Dermis blood vessel endothelial cell (primary cell): ENCODE measurements around the gene KASH5. TPM values are rescaled to one million over a fixed set of nuclear protein-coding genes. Genes with fewer than 3 reads are reported as not detected.

Experiments
- DNase-seq: peaks from one replicate; pipeline ENCODE4 v3.0.0; 2010
- total RNA-seq: library from RNA; depleted of rRNA; stranded (reverse); fragments of >200 nt; gene quantifications from 2 replicates; pipeline ENCODE4 v1.2.3, GENCODE V29; 2014

KASH5 gene
- total RNA-seq, 1 donor from 2014 or later, result not detected

DNA sequence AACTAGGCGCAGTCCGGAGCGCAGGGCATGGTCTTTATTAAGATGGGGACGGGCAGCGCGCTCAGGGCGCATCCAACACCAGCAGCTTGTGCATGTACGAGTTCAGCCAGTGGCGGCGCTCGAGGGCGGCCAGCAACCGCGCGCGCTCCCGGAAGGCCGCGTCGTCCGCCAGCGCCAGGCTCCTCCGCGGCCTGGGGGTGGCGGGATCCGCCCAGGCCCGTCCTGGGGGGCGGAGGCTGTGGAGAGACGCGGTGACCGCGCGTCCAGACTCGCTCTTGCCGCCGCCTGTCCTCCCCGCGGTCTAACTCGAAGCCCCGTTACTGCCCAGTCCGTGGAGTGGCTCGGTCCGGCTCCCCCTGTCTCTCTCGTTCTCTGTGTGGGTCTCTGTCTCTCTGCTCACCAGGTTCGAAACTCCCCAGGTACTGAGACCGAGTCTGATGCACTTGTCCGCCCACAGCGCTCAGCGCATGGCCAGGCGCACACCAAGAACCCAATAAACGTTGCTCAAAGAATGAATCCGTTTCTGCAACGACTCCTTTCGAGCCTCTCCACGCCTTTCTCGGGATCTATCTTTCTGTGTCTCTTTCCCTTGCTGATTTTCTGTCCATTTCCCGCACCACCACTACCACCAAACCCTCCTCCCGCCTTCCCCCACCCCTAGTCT is 34.5 kb downstream of the KASH5 start:
- peak; percentile 56 for DNase-seq

DNA sequence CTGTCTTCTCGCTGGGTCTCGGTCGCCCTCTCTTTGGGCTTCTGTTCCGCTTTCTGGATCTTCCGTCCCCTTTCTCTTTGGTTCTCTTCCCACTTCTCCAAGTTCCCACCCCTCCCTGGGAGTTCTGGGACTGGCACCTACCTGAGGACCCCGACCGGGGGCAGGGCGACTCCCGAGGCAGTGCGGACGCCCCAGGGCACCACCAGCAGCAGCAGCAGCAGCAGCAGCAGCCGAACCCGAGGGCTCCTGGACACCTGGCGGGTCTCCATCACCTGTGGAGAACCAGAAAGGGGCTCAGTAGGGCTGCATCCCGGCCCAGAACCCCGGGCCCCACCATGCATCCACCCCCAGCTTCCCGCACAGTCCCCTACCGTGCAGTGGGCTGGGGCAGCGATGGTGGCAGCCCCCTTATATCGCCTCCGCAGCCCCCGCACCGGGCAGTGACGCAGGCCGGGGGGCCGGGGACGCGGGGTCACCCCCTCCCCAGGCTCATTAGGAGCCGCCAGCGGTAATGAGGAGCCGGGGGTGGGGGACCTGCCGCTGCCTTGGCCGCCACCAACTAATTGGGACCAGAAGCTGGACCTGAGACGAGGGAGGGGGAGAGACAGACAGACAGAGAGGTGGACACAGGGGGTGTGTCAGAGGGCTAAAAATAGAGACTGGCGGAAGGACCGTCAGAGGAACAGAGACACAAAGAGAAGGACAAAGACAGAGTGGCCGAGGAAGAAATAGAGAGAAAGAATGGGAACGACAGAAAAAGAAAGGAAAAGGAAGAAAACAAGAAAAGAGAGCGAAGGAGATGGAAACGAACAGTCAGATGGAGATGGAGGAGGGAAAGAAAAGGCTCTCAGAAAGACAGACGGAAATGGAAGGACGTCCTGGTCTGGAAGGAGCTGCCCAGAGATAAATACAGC is 35.3 kb downstream of the KASH5 start, which contains the start of gene PTH2:
PTH2 (minus strand) TSS at position 371 of the 914 bp plus-strand sequence; CDS start at position 269, 102 bp downstream.
- no peak for DNase-seq

DNA sequence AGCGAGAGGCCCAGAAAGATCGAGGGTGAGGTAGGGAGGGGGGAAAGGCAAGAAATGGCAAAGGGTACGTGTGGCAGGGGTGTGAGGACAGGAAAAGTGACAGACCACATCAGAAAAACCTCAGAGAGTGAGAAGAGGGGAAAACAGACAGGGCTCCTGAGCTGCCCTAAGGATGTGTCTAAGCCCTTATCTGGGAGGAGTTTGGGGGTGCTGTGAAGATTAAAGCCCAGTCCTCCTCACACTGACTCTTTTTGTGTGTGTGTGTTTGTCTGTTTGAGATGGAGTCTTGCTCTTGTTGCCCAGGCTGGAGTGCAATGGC is 35.9 kb downstream of the KASH5 start:
- DNase-seq, result no peak

DNA sequence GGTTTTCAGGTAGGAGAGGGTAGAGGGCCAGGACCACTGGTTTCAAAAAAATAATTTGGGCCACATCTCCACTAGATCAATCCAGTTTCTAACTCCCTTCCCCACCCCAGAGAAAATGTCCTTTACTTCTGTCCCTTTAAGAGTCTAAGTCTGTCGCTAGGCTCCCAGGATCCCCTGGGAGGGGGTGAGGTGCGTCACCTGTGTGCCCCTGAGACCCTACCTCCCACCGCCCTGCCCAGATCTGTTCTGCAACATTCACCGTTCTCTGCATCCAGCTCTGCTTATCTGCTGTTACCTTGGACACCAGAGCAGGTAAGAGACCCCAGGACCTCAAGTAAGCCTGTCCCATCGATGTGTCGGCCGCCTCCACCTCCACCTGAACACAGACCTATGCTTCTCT is 37.1 kb downstream of the KASH5 start, which contains the start of gene GFY:
GFY (plus strand) TSS at position 211 of the 400 bp plus-strand sequence. CDS start 1,043 bp downstream, outside the sequence.
- DNase-seq, result no peak

DNA sequence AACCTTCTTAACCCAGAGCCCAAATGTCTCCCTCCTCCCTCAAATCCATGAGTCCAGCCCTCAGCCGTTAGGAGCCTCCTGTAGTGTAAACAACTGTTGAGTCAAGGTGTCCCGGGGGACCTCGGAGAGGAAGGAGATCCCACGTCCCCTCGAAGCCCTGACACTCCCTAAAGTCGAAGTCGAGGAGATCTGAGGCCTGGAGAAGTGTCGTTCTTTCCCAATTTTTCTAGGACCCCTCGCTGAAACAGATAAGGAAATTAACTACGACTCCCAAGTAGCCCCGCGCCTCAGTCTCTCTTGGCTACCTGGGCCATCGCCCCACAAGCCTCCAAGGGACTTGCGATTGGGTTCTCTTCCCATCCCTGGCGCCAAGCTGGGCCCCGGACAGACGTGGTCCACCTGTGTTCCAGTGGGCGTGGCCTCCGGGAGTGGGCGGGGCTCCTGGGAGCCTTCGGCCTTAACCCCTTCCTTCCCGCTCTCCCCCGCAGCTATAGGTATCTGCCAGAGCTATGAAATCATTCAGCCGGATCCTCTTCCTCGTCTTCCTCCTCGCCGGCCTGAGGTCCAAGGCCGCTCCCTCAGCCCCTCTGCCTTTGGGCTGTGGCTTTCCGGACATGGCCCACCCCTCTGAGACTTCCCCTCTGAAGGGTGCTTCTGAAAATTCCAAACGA is 38.0 kb downstream of the KASH5 start:
- DNase-seq, result no peak

DNA sequence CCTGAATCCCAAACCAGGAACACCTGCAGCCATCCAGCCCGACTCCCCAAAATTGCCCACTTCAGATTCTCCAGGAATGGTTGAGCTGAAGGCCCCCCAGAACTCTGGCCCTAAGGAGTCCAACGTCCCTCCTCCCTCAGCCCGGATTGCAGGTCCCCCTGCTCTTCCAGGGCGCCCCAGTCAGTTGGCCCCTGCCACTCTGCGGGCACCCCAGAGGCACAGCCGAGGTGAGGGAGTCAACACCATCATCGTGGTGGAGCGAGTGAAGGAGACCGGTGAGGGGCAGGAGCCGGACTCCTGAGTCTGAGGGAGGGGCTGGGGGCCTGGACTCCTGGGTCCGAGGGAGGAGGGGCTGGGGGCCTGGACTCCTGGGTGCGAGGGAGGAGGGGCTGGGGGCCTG is 39.3 kb downstream of the KASH5 start:
- no peak for DNase-seq

DNA sequence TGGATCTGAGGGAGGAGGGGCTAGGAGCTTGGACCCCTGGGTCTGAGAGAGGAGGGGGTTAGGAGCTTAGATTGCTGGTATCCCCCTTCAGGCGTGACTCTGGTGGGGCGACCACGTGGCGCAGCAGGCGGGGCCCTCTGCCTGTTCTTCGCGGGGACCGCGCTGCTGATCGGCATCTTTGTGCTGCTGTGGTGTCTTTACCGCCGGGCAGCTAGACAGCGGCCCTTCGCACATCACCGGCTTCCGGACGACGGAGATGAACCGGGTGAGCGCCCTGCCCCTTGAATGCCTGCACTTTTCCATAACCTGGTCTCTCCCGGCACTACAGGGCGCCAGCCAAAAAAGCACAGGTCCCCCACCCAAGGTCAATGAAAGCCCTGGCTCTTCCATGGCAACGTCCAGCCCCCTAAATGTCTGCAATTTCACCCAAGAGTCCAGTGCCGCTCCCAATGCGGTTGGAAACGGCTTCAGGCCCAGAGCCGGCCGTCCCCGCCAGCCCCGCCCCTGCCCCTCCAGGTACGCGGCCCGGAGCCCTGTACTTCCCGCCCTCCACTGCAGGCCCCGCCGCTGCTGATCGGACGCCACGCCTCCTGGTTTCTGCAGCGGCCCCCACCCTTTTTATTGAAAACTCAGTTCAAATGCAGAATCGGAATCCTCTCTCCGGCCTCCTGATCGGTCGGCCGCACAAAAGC is 40.0 kb downstream of the KASH5 start:
- DNase-seq, result no peak

DNA sequence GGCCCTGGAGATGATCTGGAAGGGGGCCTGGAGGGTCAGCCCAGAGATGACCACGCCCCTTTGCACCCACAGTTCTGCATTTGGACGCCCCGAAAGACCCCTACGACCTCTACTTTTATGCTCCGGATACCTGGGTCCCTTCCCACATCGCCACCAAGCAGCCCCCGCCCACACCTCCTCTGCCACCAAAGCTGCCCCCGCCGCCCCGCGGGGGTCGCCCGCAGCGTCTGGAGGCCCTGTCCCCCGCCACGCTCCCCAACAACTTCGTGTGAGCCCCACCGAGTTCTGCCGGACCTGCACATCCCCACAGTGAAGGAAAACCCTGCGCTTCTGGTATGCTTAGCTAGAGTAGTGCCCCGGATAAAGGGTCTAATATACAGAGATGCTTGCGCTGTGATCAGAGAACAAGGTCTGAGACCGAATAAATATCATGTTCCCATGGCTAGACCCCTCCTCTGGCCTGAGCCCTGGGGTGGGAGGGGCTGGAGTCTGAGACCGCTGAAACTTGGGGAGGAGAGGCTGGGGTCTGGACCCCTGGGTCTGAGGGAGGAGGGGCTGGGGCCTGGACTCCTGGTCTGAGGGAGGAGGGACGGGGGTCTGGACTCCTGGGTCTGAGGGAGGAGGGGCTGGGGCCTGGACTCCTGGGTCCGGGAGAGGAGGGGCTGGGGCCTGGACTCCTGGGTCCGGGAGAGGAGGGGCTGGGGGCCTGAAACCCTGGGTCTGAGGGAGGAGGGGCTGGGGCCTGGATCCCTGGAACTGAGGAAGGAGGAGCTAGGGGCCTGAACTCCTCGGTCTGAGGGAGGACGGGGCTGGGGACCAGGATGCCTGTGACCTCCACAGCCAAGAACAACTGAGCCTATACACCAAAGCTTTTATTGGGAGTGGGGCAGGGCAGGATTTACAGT is 40.8 kb downstream of the KASH5 start:
- no peak for DNase-seq

DNA sequence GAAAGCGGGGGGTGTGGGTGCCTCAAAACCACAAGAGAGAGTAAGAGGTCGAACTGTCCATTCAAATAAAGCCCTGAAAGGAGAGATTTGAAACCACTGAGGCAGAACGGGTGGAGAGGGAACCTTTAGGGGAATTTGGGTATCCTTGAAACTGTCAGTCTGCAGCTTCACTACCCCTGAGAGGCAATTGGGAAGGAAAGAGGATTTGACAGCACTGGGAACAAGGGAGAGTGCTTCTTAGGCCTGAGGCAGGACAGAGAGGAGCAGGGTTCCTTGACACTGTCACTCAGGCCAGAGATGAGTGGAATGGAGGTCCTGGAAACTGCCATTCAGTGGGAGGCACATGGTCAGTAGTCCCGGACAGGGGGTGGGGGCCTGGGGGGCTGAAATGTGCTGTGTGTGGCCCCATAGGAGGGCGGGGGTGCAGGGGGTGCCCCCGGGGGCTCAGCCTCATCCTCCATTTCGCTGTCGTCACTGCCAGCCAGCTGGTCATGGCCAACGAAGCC is 42.2 kb downstream of the KASH5 start:
- no peak for DNase-seq

DNA sequence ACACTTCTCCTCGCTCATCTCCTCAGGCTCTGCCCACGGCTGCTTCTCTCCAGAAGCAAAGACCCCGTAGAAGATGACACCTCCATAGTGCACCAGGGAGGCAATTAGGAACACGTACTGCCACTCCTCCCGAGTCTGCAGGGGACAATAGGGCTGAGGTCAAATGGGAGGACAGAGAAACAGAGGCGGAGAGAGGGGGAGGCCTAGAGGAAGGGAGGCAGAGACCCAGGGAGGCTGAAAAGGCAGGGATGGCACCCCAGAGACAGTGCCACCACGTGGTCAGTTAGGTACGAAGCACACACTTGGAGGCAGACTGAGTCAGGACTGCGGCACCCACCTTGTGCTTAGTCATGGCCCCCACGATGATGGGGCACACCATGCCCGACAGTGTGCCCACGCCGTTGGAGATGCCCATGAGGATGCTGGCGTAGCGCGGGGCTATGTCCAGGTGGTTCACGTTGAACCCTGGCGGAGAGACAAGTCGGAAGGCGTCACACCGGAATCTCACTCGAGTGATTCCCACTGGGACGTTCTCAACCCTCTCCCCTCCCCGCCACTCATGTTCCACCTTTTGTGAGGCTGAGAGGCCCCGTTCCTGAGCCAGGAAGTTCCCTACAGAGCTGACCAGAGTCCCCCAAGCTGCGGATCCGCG is 42.8 kb downstream of the KASH5 start:
- peak; percentile 28 for DNase-seq

DNA sequence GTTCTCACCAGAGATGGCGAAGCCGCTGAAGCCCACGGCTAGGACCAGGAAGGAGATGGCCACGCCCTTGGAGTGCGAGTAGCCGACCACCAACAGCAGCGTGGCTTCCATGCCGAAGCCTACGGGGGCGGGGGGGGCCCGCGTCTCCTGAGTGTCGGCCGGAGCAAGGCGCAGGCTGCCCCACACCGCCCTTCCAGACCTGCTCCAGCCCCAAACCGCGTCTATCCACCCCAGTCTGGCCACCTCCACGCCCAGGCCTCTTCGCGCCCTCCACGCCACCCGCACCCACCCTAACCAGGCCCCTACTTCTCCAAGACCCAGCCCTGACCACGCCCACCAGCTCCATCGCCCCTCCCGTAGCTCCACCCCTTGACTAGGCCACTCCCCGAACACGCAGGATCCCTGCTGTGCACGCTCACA is 43.3 kb downstream of the KASH5 start:
- no peak for DNase-seq

DNA sequence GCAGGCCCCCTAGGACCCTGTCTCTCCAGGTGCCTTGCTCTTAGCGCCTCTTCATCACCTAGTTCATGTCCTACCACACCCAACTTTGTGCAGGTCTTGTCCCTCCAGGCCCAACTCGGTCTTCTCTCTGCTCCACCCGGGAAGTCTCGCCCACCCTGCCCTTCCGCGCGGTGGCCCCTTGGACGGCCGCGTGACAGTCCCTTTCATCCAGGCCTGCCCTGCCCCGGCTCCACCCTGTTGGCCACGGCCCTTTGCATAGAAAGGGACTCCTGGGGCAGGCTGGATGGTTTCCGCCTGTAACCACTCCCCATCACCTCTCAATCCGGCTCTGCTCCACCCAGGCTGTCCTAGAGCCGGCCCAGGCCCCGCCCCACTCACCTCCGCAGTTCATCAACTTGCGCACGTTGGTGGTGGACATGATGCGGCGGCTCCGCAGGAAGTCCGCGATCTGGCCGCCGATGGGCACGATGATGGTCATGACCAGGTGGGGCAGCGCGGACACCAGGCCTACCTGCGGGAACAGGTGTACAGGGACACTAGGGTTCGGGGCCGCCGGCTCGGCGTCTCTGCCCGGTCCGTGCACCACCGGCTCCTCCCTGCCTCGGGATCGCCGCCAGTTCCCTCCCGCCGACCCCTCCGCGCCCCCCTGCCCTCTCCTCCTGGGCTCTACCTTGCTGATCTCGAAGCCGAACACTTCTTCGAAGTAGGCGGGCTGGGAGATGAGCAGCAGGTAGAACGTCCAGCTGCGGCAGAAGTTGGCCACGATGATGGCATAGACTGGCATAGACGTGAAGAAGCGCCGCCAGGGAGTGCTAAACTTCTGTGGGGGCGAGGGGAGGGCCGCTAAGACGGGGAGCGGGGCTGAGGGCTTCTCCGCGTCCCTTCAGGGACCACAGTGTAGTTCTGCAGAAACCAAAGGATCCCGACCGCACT is 44.4 kb downstream of the KASH5 start:
- no peak for DNase-seq

DNA sequence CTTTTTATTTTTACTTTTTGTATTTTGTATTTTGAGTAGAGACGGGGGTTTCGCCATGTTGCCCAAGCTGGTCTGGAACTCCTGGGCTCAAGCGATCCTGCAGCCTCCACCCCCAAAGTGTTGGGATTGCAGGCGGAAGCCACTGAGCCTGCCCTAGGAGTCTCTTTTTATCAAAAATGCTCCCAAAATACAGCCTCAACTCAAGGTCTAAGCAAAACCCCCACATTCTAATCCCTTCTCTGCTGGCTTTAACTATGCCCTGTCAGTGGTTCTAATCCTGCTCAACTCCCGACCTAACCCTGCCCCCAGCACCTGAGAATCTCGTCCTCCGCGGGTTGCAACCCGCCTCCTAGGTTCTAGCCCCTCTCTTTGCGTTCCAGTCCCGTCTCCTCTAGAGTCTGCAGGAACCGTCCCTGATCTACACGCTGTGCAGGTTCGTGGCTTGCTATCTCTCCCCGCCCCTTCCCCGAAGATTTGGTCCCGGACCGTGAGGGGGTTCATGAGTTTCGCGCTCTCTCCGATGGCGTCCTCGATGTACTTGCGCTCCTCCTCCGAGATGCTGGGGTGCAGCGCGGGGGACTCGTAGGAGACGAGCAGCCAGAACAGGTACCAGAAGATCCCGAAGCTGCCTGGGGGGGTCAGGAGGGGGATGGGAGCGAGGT is 45.3 kb downstream of the KASH5 start:
- DNase-seq, result no peak

DNA sequence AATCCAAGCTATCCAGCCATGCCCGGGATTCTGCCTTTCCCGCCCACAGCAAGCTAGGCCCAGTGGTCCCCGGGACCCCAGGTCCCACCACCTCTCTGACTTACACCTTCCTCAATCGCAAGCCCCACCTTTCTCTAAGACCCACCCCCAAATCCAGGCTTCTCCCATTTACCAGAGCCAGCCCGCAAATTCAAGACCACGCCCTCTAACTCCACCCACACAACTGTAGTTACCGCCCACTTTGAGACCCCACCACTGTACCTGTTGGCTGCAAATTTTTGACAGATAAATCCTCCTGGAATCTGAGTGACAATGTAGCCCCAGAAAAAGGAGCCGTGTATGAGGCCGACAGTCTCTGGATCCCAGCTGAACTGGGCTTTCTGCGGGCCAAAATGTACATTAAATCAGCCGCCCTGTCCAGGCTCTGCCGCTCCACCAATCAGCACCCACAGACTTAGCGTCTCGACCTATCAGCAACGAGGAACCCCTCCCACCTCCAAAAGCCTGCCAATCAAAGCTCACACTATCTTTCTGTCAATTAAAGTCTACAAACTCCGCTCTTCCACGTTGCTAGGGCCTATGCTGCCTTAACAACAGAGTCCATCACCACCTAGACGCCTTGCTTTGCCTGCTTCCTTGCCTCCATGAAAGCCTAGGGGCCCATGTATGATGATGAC is 47.0 kb downstream of the KASH5 start:
- peak; percentile 18 for DNase-seq

DNA sequence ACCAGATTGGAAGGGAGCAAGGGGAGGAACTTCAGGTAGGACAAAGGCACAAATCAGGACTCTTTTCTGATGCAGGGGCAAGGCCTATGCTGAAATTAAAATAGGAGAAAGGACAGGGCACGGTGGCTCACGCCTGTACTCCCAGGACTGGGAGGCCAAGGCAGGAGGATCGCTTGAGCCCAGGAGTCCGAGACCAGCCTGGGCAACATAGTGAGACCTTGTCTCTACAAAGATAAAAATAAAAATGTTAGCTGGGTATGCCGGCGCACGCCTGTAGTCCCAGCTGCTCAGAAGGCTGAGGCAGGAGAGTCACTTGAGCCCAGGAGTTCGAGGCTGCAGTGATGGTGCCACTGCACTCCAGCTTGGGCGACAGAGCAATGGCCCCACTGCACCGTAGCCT is 47.6 kb downstream of the KASH5 start:
- no peak for DNase-seq

DNA sequence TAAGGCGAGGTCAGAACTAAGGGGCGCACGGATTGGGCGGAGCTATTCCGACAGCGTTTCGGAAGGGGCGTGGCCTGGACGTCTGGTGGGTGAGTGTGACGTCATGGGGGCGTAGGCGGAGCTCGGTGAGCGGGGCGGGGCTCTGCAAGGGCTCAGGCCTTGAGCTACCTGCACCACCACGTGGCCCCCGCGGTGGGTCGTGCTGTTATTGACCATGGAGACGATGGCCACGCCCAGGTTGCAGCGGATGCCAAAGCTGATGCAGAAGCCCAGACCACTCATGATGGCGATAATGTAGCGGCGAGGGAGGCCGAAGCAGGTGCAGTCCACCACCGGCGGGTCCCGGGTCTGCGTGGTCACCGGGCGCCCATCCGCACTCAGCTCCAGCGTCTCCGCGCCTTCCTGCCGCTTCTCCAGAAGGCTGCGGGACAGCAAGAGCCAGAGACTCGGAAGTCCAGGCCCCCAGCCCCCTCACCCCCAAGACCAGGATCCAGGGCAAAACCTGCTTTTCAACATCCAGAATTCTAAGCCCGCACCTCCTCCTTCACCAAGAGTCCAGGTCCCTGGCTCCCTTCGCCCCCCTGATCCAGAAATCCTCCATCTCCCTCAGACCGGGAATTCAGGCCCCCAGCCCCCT is 48.5 kb downstream of the KASH5 start:
- DNase-seq, result peak; percentile 42

DNA sequence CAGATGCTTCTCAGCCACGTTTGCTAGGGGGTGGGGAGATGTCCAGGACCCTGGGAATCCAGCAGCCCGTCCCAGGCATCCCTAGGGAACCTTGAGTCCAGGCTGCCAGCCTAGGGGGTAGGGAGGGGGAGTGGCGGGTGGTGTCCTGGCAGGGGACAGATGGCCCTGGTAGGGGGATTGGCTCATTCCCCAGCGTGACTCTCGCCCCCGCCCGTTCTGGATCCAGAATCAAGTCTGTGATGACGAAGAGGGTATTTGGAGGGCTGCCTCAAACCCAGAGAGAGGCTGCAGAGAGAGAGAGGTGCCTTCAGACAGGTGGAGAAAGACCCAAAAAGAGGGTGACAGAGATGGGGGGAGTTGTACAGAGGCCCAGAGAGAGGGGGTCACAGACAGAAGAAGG is 49.2 kb downstream of the KASH5 start:
- DNase-seq, result no peak

DNA sequence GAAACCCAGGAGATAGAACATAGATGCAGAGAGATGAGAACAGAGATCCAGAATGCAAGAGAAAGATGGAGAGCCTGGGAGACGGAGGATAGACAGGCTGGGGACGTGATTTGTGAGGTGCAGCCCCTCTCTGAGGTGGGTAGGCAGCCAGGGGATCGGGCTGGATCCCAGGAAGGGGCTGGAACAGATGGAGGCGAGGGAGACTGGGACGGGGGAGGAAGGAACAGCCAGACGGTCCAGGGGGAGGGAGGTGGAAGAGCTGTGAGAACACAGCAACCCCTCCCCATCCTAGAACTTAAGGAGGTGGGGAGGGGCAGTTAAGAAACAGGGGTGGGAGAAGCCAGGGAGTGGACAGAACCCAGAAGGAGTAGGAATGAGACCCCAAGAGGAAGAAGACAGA is 50.2 kb downstream of the KASH5 start:
- DNase-seq, result no peak
